HTR-8/SVneo (cell line): ENCODE data around the gene CCNG2.

ENCODE experiments used
- DNase-seq: peaks from one replicate; pipeline ENCODE4 v3.0.0; 2011; ENCODE audit warnings: low spot score, mixed read lengths; ENCODE audit not compliant: insufficient read length
- FAIRE-seq: peaks from 2 replicates; lab custom pipeline; 2011; peaks lifted over from hg19 to GRCh38; lab: Jason Lieb, UNC

The CCNG2 gene

DNA sequence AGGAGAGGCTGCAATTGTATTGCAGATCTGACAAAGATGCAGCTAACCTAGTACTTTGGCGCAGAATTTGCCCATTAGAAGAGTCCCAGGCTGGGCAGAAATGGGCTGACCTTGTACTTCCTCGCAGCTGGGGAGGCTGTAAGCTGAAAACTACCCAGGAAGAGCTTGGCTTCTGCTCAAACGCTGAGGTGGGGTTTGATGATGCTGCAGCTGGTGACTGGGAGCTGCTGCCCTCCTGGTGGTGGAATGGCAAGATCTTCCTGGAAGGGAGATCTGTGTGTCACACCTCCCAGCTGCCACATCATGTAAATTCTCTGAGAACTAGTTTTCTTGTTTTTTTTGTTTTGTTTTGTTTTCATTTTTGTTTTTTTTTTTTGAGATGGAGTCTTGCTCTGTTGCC, 17.4 kb downstream of the CCNG2 start:
- no peak for FAIRE-seq
- no peak for DNase-seq

DNA sequence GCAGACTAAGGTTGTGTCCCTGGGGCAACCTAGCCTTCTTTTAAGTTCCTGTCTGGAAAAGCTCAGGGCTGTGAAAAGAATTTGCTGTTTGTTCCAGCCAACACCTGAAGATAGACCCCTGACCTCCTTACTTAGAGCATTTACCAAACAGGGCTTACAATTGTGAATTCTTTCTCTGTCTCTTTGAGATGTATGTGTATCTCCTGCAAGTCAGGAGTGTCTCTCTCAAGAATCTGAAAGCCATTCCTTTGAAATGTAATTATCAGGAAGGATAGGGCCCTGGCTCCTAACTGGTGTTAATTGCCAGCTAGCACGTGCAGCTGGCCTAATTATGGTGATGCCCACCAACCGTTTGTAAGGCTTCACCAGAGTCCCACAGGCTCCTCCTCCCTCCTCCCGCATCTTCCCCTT, 18.2 kb downstream of the CCNG2 start:
- DNase-seq (no peak), FAIRE-seq (no peak)

DNA sequence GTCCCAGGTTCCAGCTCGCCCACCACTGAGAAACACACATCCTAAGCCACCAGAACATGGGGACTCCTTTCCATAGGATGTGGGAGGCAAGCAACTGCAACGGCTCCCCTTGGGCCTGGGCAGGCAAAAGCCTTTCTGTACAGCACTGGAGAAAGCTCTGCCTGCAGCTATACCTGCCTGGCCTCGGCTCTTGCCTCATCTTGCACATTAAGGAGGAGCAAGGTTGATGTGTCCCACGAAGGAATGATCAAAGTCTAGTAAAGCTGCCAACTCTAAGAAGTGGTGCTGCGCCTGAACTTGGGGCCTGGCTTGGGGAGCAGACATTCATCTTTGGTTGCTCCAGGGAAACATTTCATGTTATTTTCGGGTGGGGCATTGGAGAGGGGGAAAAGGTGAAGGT, 19.6 kb downstream of the CCNG2 start:
- DNase-seq, result no peak
- FAIRE-seq, result no peak

DNA sequence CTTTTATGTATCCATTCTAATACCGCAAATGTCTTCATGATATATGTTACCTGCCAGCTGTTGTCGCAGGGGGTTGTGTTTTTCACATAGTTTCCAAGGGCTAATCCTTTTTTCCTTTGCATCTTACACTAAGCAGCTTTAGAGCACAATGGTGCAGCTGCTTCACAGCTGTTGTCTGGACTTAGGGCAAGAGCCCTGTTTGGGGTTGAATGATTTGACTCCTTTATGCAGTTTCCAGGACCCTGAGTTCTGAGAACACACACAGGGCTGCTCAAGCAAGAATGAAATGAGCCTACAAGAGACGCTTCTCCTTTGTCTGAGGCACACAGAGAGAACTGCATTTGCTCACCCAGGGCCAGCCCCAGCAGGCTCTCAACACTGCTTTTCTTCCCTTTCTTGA, 20.2 kb downstream of the CCNG2 start:
- FAIRE-seq, result no peak
- no peak for DNase-seq

DNA sequence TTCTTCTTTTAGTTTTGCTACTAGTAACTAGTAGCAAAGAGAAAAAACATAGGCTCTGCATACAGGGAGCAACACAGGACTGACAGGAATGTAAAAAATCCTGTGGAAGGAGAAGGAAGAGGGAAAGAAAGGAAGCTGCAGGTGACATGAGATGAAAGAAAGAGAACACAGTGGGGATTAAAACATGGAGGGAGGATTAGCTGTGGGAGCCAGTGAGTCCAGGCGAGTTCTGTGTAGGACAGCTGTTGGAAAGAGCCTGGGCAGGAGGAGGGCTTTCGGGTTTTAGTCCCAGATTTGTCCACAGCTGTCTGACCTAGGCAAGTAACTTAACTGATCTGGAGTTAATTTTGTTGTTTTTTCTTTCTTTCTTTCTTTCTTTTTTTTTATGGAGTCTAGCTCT, 21.6 kb downstream of the CCNG2 start:
- DNase-seq, result no peak

DNA sequence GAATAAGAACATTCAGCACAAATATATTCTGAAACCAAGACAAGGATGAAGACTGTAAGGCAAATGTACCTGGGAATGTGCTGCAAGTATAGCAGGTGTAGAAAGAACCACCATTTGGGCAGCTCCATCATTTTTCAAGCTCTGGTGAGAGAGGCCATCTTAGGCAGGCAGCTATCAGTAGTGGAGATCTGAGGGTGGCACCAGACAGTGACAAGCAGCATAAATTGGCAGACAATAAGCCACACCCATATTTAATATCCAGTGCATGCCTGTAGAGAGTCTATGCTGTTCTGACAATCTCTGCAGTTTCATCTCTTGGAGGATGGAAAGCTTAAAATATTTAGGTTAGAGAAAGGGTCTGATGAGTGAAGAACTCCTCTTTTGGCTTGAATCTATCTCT, 22.5 kb downstream of the CCNG2 start:
- FAIRE-seq (no peak), DNase-seq (no peak)

More for the DNA sequence above, 21.6 kb downstream of the CCNG2 start:
- FAIRE-seq, result no peak

DNA sequence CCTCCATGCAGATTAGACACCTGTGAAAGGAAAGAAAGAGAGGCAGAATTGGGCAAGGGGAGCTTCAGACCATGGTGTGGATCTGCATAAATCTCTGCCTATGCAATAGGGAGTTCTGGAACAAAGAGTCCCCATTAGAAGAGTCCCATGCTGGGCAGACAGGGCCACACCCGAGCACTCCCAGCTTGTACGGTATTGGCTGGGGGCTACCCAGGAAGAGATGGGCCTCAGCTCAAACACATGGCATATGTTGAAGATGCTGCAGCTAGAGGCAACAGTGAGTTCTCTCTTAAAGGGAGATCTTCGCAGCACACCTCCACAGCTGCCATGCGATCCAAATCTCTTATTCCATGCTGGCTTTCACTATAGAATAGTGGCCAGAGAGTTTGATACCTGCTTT, 24.7 kb downstream of the CCNG2 start:
- FAIRE-seq (no peak), DNase-seq (no peak)

DNA sequence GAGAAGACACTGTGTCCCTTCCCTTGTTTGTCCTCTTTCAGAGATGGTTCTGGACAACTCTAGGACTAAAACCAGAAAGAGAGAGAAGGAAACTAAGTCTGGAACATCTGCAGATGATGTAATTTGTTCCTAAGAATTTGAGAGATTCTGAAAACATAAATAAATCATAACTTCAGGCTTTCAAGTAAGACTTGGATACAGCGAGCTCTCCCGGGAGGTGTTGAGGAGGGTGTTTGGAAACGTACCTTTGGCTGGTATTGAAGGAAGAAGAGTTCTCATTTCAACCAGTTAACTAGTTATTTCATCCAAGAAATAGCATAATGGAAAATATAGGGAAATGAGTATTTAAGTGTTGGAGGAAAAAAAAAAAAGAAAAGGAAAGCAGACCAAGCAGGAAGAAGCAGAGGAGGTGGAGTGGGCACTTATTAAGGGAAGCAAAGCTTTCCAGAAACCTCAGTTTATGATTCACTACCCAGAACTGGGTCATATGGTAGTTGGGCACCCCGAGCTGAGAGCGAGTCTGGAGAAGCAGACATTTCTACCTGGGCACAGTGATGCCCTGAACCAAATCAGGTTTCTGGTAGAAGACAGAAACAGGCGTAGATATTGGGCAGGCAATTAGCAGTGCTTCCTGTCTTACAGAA, 26.9 kb downstream of the CCNG2 start:
- no peak for FAIRE-seq

DNA sequence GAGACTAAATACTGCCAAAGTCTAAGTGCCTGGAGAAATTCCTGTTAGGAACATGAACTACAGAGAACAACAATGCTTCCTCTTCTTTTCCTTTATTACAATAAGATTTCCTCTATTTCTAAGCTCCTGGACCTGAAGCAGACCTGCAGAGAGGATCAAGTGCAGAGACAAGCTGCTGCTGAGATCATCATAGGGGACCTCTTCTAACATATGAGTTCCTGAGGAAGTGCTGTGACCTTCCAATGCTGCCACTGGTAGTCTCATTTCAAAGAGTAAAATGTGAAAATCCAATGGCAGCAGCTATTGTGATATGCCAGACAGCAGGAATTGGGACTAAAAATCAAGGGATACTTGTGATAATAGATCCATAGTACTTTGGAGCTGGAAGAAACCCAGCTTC, 28.0 kb downstream of the CCNG2 start:
- DNase-seq, result no peak
- FAIRE-seq, result no peak

More for the DNA sequence above, 26.9 kb downstream of the CCNG2 start:
- no peak for DNase-seq

DNA sequence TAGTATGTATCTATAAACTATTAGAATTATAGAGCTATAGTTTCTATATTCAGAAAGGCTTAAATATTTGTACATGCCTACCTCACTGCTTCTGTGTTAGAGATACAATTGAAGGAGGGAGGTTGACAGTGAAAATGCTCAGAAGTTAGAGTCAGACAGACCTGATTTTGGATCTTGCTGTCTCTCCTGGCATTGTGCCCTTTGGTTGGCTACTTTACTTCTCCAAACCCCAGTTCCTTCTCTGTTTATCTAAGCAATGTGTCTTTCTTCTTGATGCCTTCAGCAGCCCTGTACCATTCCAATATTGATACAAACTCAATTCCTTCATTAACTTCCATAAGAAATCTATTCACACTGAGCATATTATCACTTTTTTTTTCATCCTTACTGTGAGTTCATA, 28.7 kb downstream of the CCNG2 start:
- FAIRE-seq (no peak), DNase-seq (no peak)

DNA sequence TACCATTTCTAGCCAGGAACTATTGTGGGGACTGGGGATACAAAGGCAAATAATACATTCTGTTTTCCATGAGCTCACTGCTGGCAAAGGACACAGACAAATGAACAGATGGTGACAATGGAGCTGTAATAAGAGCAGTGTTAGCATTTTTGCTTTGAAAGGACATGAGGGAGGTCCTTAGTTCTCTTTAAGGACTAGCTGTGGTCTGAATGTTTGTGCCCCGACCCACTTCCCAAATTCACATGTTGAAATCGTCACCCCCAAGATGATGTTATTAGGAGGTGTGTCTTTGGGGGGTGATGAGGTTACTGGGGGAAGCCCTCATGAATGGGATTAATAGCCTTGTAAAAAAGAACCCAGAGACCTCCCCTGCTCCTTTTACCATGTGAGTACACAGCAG, 30.3 kb downstream of the CCNG2 start:
- DNase-seq (no peak), FAIRE-seq (no peak)

DNA sequence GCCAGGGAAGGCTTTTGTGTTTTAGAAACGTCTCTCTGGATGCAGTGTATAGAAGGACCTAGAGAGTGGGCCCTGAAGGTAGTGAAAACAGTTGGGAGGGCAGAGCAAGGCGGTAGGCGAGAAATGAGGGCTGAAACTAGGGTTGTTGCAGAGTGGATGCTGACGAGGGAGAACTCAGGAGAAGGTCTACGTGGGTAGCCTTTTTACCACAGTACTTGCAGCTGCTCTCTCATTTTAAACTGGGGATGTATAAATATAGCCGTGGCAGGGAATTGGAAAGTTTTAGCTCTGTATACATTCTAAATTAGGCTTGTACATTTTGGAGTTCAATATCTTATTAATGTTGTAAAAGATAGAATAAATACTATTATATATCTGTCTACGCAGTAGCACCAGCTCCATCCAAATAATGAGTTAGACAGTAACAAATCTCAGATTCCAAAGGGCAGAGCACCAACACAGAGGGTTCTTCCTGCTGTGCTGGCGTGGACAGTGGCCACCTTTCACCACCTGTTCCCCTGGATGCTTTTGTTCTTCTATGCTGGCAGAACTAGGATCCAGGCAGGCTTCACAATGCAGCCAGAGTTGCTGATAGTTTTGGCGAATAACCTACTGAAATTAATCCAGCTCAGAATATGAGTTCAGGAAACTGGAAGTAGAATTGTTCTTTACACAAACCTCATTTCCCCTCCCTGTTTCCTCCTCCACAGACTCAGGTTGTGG, 31.7 kb downstream of the CCNG2 start:
- FAIRE-seq (no peak), DNase-seq (no peak)

DNA sequence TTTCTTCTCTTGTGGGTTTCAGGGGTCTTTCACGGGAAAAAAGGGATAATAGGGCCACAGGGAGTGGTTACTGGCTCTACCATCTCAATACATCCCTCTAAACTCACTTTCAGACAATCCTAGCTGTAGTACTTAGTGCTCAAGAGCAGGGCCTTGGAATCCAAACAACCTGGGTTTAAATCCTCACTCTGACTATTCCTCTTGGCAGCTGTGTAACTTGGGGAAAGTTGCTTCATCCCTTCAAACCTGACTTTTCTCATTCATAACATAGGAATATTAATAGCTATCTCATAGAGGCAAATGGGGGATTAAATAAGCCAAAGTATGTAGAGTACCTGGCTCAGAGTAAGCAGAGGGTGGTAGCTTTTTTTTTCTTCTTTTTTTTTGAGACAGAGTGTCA, 32.4 kb downstream of the CCNG2 start:
- FAIRE-seq, result no peak
- DNase-seq, result no peak

DNA sequence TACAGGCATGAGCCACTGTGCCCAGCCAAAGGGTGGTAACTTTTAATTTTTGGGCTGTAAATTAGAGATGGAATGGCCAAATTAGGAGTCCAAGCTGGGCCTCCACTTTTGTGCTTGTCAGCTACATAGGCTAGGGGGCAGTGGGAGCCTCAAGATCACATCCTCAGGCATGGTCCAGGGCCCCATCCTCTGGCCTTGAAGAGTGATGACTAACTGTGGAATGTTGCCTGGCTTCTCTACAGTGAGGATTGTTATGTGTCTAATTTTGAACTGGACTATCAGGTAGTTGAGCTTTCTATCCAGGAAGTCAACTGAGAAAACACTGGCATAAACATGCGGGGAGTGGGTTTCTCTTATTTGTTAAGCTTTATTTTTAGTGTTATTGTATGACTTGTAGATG, 33.0 kb downstream of the CCNG2 start:
- peak; percentile 26 for DNase-seq
- FAIRE-seq, result no peak

DNA sequence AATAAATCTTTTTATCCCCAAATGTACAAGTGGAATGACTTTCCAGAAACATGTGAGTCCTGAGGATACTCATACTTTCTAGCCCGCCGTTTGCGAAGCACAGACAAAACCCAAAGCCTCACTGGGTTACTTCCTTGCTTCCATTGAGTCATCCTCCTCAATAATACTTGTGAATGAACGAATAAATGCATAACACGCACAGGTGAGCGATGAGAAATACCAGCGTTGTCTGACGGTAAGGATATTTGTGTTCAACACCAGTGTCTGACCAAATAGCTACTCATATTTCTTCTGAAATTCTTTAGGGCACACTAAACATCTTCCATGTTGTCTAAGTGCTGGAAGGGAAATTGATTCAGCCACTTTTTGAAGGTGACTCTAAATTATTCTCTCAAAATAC, 36.0 kb downstream of the CCNG2 start:
- no peak for DNase-seq

DNA sequence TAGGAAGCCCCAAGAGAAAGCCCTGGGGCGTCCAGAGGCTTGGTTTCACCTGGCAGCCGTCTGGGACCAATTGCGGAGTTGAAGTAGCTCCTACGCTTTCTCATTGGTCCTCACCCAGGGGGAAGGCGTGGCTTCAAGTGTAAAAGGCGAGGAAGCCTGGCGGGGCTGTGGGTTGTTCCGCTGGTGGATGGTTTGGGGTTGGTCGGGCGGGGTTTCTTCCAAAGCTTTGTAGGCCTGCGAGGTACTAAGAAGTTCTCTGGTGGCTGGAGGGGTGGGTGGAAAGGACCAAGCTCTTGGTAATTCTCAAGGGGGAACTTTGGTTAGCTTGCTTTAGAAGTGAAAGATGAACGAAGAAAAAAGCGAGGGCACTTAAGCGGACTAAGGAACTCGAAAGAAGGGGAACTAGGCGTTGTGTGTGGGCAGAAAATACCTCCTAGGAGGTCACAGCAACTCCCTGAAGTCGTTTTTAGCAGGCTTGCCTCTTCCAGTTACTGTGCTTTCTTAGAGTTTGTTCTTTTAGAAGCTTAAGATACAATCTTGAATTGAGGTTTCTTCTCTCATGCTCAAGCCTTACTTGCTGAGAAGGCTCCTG, 36.6 kb downstream of the CCNG2 start:
- no peak for FAIRE-seq
- DNase-seq, result no peak

More for the DNA sequence above, 36.0 kb downstream of the CCNG2 start:
- no peak for FAIRE-seq

DNA sequence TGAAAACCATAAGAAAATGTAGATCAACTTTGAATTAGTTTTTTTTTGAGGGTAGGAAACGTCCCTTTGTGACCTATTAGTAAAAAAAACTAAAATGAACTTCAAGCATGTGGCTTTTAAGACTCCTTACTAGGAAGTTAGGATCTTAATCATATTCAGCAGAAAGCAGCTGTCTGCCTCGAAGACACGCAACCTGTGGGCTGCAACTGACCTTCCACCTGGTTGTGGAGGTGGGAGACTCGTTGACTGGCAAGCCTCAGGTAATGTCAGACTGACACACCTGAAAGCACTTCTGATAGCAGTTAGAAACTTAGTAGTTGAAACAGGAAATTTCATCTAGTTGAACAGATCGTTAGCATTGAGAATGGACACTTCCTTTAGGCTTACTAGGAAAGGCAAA, 37.4 kb downstream of the CCNG2 start:
- no peak for DNase-seq
- FAIRE-seq, result no peak

DNA sequence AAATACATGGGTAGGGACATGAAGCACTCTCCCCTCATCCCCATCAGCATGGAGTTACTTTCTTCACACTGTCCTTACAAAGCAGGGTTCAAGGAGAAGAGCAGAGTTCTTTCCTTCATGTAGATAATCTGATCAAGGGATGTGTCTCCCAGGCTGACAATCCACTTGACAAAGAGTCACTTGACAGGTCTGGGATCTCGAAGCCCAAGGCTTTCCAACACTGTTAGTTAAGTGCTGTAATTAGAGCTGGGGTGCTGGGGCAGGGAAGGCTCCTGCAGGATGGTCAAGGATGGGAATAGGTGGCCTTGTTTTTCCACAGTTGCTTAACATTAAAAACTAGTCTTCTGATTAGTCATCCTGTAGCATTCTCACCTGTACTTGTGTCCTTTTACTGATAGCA, 38.0 kb downstream of the CCNG2 start:
- no peak for DNase-seq
- no peak for FAIRE-seq

DNA sequence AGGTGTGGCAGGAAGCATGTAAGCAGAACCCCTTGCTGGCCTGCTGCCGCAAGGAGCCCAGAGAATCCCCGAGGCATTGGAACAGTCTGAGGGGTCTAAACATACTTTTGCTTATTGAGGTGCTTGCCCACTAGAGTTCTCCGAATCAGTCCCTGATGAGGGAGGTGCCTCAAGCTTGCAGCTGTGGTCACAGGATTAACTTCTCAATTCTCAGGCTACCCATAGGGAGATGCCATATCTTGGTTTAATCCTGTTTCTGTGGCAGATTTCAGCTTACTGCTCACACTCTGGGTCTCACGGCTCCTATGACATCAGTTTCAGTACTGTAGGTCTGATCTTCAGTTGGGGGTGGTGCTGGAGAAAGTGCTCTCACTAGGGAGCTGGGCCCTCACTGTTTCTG, 39.9 kb downstream of the CCNG2 start:
- DNase-seq, result no peak
- FAIRE-seq, result no peak

DNA sequence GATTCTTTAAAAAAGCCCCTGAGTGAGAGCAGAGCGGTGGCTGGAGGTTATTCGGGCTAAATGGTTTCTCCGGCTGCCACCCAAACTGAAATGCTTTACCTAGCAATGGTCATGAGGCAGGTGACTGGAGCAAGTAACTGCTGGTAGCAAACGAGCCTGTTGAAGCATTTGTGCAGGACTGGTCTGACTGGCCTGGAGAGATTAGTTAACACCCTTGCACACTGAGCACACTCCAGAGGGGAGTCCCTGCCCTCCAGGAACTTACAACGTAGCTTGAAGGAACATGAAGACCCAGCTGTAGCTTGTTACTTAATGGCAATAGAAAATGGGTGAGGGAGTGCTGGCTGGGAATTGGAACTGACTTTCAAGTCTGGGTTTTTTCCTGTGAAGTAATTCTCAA, 40.4 kb downstream of the CCNG2 start:
- DNase-seq, result no peak
- FAIRE-seq, result no peak

DNA sequence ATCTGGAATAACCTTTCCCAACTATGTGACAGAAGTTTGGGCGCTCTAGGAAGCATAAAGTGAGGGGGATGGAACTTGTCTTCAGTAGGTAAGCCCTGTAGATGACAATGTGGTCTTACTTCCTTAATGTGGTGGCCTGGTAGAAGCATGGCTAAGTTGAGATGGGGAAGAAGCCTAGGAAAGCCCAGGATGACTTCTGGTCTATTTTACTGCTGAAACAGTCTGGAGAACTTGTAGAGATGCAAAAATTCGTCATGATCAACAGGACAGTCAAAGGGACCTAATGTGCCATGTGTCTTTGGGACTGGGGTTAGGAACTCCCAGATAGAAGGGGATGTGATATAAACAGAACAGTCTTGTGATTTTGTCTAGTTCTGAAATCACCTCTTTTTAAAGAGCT, 40.8 kb downstream of the CCNG2 start:
- no peak for DNase-seq
- no peak for FAIRE-seq

DNA sequence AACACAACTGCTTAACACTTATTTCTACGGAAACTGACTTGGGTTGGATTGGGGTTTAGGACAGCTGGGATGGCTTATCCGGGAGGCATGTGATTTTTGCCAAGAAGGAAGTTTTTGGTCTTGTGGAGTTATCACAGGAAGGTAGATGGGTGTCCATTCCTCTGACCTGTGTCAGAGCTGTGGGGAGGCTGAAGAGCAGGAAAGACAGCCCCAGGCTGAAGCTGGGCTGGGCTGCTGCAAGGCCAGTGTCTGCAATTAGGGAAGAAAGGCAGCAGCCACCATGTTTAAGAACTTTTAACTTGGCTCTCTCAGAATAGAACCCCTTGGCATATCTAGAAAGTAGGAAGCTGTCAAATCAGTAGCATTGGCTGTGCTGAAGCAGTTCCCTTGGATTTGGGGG, 42.3 kb downstream of the CCNG2 start:
- no peak for FAIRE-seq
- DNase-seq, result no peak
